Activated CD8-positive, alpha-beta memory T cell treated with anti-CD3 and anti-CD28 coated beads, Interleukin-2, amount 10 ng/mL, durations not matched to agents 7 days and 5 days (primary cell): ENCODE results near the gene KLRG1. TPM values are rescaled to one million over a fixed set of nuclear protein-coding genes. Genes with fewer than 3 reads are reported as not detected.

Experiments used
- ATAC-seq: fragments of 150-1000 bp; cut with Tn5 transposase; one replicate; pipeline ENCODE4 v1.10.0; 2021; ENCODE audit warnings: moderate library complexity
- CTCF ChIA-PET: fragments of 350-600 bp; sonication (Branson Sonifier 250); formaldehyde crosslinking; loops from one replicate; lab custom pipeline; 2021; ENCODE audit warnings: antibody characterized with exemption; lab: Charles Lee
- DNase-seq: peaks from one replicate; pipeline ENCODE4 v3.0.0-alpha.2; 2020
- H3K27ac Mint-ChIP-seq: one replicate; pipeline ENCODE4 v1.8.0; 2021; ENCODE audit warnings: mild to moderate bottlenecking, mixed read lengths
- H3K27me3 Mint-ChIP-seq: one replicate; pipeline ENCODE4 v1.8.0; 2021; ENCODE audit warnings: mixed read lengths
- H3K36me3 Mint-ChIP-seq: one replicate; pipeline ENCODE4 v1.8.0; 2021; ENCODE audit warnings: mild to moderate bottlenecking, mixed read lengths
- H3K4me1 Mint-ChIP-seq: one replicate; pipeline ENCODE4 v1.8.0; 2021; ENCODE audit warnings: mixed read lengths
- H3K4me3 Mint-ChIP-seq: one replicate; pipeline ENCODE4 v1.8.0; 2021; ENCODE audit warnings: mild to moderate bottlenecking, moderate library complexity, mixed read lengths
- H3K9me3 Mint-ChIP-seq: one replicate; pipeline ENCODE4 v1.8.0; 2022; ENCODE audit warnings: low read depth, mixed read lengths
- total RNA-seq, 2 experiments: library from RNA; stranded (reverse); gene quantifications; one replicate each; pipeline ENCODE4 v1.2.3, GENCODE V29; 2021

The KLRG1 gene
- total RNA-seq, 2 experiments from 2014 or later, result 4.3 to 5.6 TPM

DNA sequence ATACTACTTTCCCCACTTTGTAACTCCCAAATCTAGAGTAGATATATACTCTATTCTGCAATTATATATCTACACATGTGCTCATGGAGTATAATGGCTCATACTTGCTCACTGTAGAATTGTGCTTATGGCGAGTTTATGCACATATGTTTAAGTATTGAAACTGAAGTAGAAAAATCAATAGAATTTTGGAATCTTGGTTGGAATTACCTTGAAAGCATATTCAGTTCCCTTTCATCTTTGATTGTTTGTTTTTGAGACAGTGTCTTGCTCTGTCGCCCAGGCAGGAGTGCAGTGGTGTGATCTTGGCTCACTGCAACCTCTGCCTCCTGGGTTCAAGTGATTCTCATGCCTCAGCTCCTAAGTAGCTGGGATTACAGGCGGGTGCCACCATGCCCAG is 4.5 kb downstream of the KLRG1 start:
- peaks cover 2% of the 10 kb centered on the region for H3K36me3 Mint-ChIP-seq
- DNase-seq (no peak), ATAC-seq (no peak)
- peaks cover 26% of the 10 kb centered on the region for H3K4me1 Mint-ChIP-seq
- no peak overlapping the region for H3K27ac Mint-ChIP-seq
- CTCF ChIA-PET, result interaction anchor here (1.6 kb wide), 1 partner anchor 56 kb away, joined by 4 read pairs; no protein-coding TSS in a partner anchor
- H3K27me3 Mint-ChIP-seq, result peaks cover 3% of the 10 kb centered on the region
- peak overlapping the region; percentile 4 for H3K4me3 Mint-ChIP-seq
- no peaks in the 10 kb centered on the region for H3K9me3 Mint-ChIP-seq

GRCh38 chr12:8995021-8995775 is 5.9 kb downstream of the KLRG1 start:
- CTCF ChIA-PET, result no interaction called here
- H3K9me3 Mint-ChIP-seq, result no peaks in the 10 kb centered on the region
- peaks cover 2% of the 10 kb centered on the region for H3K36me3 Mint-ChIP-seq
- peaks cover 23% of the 10 kb centered on the region for H3K4me1 Mint-ChIP-seq
- H3K27me3 Mint-ChIP-seq, result peaks cover 6% of the 10 kb centered on the region
- no peak overlapping the region for H3K27ac Mint-ChIP-seq
- H3K4me3 Mint-ChIP-seq, result no peak overlapping the region
- DNase-seq (no peak), ATAC-seq (no peak)

GRCh38 chr12:8996682-8997405 is 7.5 kb downstream of the KLRG1 start:
- Mint-ChIP-seq H3K36me3 (peaks cover 5% of the 10 kb centered on the region), H3K4me1 (peaks cover 23% of the 10 kb centered on the region), H3K9me3 (no peaks in the 10 kb centered on the region), H3K27ac (no peak overlapping the region), H3K27me3 (peaks cover 6% of the 10 kb centered on the region), H3K4me3 (no peak overlapping the region)
- DNase-seq (peak; percentile 50), ATAC-seq (peak; percentile 86)
- CTCF ChIA-PET, result interaction anchor here (2.1 kb wide), 1 partner anchor 42 kb away, joined by 4 read pairs; no protein-coding TSS in a partner anchor

- Mint-ChIP-seq H3K27ac (no peak overlapping the region), H3K9me3 (no peaks in the 10 kb centered on the region), H3K4me3 (no peak overlapping the region), H3K4me1 (peaks cover 12% of the 10 kb centered on the region), H3K27me3 (peaks cover 6% of the 10 kb centered on the region), H3K36me3 (peaks cover 4% of the 10 kb centered on the region)
- no peak for ATAC-seq
- no peak for DNase-seq
- CTCF ChIA-PET, result no interaction called here
These were observed 11.9 kb downstream of the KLRG1 start for GRCh38 chr12:9001233-9001632.

GRCh38 chr12:9002335-9002734 is 13.0 kb downstream of the KLRG1 start:
- ATAC-seq, result no peak
- DNase-seq, result no peak
- Mint-ChIP-seq H3K27ac (no peak overlapping the region), H3K27me3 (peaks cover 5% of the 10 kb centered on the region), H3K9me3 (no peaks in the 10 kb centered on the region), H3K4me1 (peaks cover 2% of the 10 kb centered on the region), H3K4me3 (no peak overlapping the region), H3K36me3 (peaks cover 4% of the 10 kb centered on the region)
- CTCF ChIA-PET, result no interaction called here

DNA sequence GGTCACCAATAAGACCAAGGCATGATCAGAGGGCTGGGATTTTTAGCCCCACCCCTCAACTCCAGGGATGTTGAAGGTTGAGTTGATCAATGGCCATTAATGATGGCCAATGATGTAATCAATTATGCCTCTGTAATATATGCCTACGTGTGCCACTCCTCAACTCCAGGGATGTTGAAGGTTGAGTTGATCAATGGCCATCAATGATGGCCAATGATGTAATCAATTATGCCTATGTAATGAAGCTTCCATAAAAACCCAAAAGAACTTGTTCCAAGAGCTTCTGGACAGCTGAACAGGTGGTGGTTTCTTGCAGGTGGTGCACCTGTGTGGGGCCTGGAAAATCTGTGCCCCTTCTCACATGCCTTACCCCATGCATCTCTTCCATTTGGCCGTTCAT is 33.2 kb downstream of the KLRG1 start:
- CTCF ChIA-PET, result interaction anchor here (2.2 kb wide), 1 partner anchor 9 kb away, joined by 6 read pairs; no protein-coding TSS in a partner anchor
- Mint-ChIP-seq H3K27me3 (peaks cover 5% of the 10 kb centered on the region), H3K4me3 (no peak overlapping the region), H3K9me3 (peaks cover 3% of the 10 kb centered on the region), H3K4me1 (peaks cover 6% of the 10 kb centered on the region), H3K27ac (no peak overlapping the region), H3K36me3 (peaks cover under 1% of the 10 kb centered on the region)
- ATAC-seq (no peak), DNase-seq (no peak)

- Mint-ChIP-seq H3K4me1 (peaks cover 18% of the 10 kb centered on the region), H3K27me3 (peaks cover 7% of the 10 kb centered on the region), H3K36me3 (peaks cover 7% of the 10 kb centered on the region), H3K4me3 (no peak overlapping the region), H3K27ac (no peak overlapping the region), H3K9me3 (no peaks in the 10 kb centered on the region)
- CTCF ChIA-PET, result interaction anchor here (1.6 to 2.2 kb wide), 2 partner anchors 11 to 74 kb away, joined by 5 to 6 read pairs; no protein-coding TSS in a partner anchor
- ATAC-seq (peak; percentile 2), DNase-seq (no peak)
These were observed 35.2 kb downstream of the KLRG1 start for GRCh38 chr12:9024512-9024911.

GRCh38 chr12:9027161-9028059 is 38.1 kb downstream of the KLRG1 start:
- Mint-ChIP-seq H3K27ac (peak overlapping the region; percentile 85), H3K27me3 (peaks cover 7% of the 10 kb centered on the region), H3K9me3 (no peaks in the 10 kb centered on the region), H3K4me1 (peaks cover 18% of the 10 kb centered on the region), H3K36me3 (peaks cover 8% of the 10 kb centered on the region), H3K4me3 (peak overlapping the region; percentile 53)
- CTCF ChIA-PET, result interaction anchor here (0.9 to 1.5 kb wide), 2 partner anchors 74 to 78 kb away, joined by 3 to 4 read pairs; partner anchors contain the start of gene M6PR
- DNase-seq (peak; percentile 65), ATAC-seq (no peak)

- Mint-ChIP-seq H3K27ac (no peak overlapping the region), H3K27me3 (peaks cover 7% of the 10 kb centered on the region), H3K4me1 (peaks cover 17% of the 10 kb centered on the region), H3K4me3 (no peak overlapping the region), H3K9me3 (no peaks in the 10 kb centered on the region), H3K36me3 (peaks cover 11% of the 10 kb centered on the region)
- CTCF ChIA-PET, result interaction anchor here (1.8 to 5.2 kb wide), 2 partner anchors 19 to 80 kb away, joined by 5 to 23 read pairs; partner anchors contain the start of gene M6PR
- no peak for ATAC-seq
- DNase-seq, result no peak
These were observed 41.4 kb downstream of the KLRG1 start for GRCh38 chr12:9030776-9031175.

DNA sequence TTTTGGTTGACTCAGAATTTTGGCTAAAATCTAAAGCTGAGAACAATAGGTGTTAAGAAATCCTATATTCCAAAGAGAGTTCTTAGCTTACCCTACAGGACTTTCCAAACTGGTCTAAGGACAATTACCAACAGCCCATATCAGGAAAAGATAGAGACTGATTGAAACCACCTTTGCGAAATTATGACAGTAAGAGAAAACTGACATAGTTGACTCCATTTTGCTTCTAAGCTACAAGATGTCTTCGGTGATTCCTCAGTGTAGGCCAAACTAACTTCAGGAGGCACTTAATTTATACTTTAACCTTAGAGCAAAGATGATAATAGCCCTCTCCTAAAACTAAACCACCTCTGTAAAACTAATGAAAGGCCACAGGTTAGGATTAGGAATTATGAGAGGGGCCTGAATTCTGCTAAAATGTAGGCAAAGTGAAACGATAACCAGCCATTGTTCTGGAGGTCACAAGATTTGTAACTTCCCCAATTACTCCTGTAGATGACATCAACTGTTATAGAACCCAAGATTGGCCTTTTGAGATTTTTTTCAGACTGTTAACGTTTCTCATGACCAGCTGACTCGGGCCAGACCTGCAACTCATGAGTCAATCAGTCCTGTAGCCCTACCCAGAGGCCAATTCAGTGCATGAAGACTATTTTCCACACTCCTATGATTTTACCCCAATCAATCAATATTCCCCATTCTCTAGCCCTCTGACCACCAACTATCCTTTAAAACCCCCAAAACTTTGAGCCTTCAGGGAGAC is 43.0 kb downstream of the KLRG1 start:
- DNase-seq (no peak), ATAC-seq (no peak)
- Mint-ChIP-seq H3K4me3 (no peak overlapping the region), H3K27ac (no peak overlapping the region), H3K9me3 (no peaks in the 10 kb centered on the region), H3K36me3 (peaks cover 11% of the 10 kb centered on the region), H3K4me1 (peaks cover 15% of the 10 kb centered on the region), H3K27me3 (peaks cover 5% of the 10 kb centered on the region)
- CTCF ChIA-PET, result interaction anchor here (1.1 to 5.2 kb wide), 3 partner anchors 10 to 82 kb away, joined by 3 to 23 read pairs (median 3); partner anchors contain the start of gene M6PR

DNA sequence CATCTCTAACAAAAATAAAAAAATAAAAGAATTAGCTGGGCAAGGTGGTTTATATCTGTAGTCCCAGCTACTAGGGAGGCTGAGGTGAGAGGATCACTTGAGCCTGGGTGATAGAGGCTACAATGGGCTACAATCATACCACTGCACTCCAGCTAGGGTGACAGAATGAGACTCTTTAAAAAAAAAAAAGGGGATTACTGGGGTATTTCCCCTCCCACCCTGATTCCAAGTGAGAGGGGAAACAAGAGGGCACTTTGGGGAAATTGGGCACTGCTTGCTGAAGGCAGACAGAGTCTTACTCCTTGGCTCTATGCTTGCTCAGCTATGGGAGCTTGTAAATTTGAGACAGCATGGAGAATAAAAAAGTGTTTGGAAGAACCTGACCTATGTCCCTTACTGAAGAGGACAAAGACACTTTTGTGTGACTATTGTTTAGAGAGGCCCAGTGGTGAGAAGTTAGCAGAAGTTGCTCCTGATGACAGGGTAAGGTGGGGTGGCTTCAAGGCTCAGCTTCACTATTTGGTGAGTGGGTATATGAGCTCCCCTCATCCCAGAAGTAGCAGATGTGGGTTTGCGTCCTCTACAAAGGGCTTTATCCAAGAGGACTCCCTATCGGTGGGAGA is 44.0 kb downstream of the KLRG1 start:
- ATAC-seq (no peak), DNase-seq (no peak)
- Mint-ChIP-seq H3K4me1 (peaks cover 11% of the 10 kb centered on the region), H3K27ac (no peak overlapping the region), H3K36me3 (peaks cover 7% of the 10 kb centered on the region), H3K9me3 (no peaks in the 10 kb centered on the region), H3K27me3 (peaks cover 1% of the 10 kb centered on the region), H3K4me3 (no peak overlapping the region)
- CTCF ChIA-PET, result interaction anchor here (1.1 to 5.2 kb wide), 4 partner anchors 9 to 143 kb away, joined by 3 to 23 read pairs (median 6); partner anchors contain the start of gene M6PR

DNA sequence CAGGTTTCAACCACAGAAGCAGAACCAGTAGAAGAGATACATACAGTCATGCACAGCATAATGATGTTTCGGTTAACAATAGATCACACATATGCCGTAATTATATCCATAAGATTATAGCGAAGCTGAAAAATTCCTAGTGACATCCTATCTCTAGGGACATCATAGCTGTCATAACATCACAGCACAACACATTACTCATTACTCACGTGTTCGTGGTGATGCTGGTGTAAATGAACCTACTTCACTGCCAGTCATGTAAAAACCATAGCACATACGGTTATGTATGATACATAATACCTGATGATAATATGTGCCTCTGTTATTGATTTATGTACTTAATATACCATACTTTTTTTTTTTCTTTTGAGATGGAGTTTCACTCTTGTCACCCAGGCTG is 44.7 kb downstream of the KLRG1 start:
- Mint-ChIP-seq H3K27ac (no peak overlapping the region), H3K4me3 (no peak overlapping the region), H3K4me1 (peaks cover 6% of the 10 kb centered on the region), H3K36me3 (peaks cover 4% of the 10 kb centered on the region), H3K9me3 (no peaks in the 10 kb centered on the region), H3K27me3 (peaks cover 2% of the 10 kb centered on the region)
- CTCF ChIA-PET, result interaction anchor here (1.1 to 5.2 kb wide), 3 partner anchors 15 to 144 kb away, joined by 4 to 23 read pairs (median 7); partner anchors contain the start of gene M6PR
- ATAC-seq (no peak), DNase-seq (no peak)
